ENCODE results near the gene CDC27.
"Not testable (repeated sequence)": the region's sequence is repeated elsewhere in the genome, so short reads cannot be mapped to it uniquely, and the experiment has no call there.

CDC27 gene

GRCh38 chr17:47076171-47076570 is 112.9 kb downstream of the CDC27 start:
- TF ChIP-seq, protein P1, sequence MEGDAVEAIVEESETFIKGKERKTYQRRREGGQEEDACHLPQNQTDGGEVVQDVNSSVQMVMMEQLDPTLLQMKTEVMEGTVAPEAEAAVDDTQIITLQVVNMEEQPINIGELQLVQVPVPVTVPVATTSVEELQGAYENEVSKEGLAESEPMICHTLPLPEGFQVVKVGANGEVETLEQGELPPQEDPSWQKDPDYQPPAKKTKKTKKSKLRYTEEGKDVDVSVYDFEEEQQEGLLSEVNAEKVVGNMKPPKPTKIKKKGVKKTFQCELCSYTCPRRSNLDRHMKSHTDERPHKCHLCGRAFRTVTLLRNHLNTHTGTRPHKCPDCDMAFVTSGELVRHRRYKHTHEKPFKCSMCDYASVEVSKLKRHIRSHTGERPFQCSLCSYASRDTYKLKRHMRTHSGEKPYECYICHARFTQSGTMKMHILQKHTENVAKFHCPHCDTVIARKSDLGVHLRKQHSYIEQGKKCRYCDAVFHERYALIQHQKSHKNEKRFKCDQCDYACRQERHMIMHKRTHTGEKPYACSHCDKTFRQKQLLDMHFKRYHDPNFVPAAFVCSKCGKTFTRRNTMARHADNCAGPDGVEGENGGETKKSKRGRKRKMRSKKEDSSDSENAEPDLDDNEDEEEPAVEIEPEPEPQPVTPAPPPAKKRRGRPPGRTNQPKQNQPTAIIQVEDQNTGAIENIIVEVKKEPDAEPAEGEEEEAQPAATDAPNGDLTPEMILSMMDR (IDR thresholded peaks at IDR 0.05) = no peak
- Histone ChIP-seq H3K4me1 (ENCODE audit: control insufficient read depth in 1 of 2, insufficient read depth in 1 of 2, low read depth in 1 of 2, low read length in 1 of 2) (peaks cover 0 to 2% of the 10 kb centered on the region in 2 experiments), H3K27me3 (no peaks in the 10 kb centered on the region), H3K9me3 (no peaks in the 10 kb centered on the region), H3K36me3 (no peaks in the 10 kb centered on the region), H3K4me3 (ENCODE audit: low read depth in 1 of 2, low read length in 1 of 2) (no peak overlapping the region), H3K27ac (no peak overlapping the region)

- H3K4me3 ChIP-seq (ENCODE audit: low read depth in 1 of 2, low read length in 1 of 2); H3K27me3 ChIP-seq; H3K36me3 ChIP-seq; H3K27ac ChIP-seq; H3K9me3 ChIP-seq: not testable (repeated sequence)
- H3K4me1 ChIP-seq (ENCODE audit: control insufficient read depth in 1 of 2, insufficient read depth in 1 of 2, low read depth in 1 of 2, low read length in 1 of 2) = peaks cover 5 to 12% of the 10 kb centered on the region in 2 experiments
Observed at GRCh38 chr17:47074361-47074760, 114.7 kb downstream of the CDC27 start.

- H3K4me1 ChIP-seq (ENCODE audit: control insufficient read depth in 1 of 2, insufficient read depth in 1 of 2, low read depth in 1 of 2, low read length in 1 of 2) = peaks cover 5 to 12% of the 10 kb centered on the region in 2 experiments
- H3K27me3 ChIP-seq; H3K4me3 ChIP-seq (ENCODE audit: low read depth in 1 of 2, low read length in 1 of 2); H3K27ac ChIP-seq; H3K36me3 ChIP-seq; H3K9me3 ChIP-seq: not testable (repeated sequence)
Observed at GRCh38 chr17:47073629-47074028, 115.5 kb downstream of the CDC27 start.

DNA sequence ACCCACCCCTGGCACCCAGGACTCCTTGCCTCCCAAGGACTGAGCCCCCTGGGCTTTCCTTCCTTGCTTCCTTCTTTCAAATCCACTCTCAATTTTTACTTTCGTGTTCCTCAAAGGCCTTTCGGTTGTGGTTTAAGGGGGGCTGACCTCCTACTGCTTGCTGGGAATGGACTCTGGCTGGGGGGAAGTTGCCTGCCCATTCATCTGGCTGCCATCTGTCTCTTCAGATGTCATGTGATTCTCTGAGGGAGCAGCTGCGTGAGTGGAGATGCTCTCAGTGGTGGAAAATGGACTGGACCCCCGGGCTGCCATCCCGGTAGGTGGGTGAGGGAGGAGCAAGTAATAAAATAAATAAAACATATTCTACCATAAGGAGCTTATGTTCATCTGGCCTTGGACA is 116.2 kb downstream of the CDC27 start:
- TF ChIP-seq, protein P1 (IDR thresholded peaks at IDR 0.05) = no peak
- H3K27ac ChIP-seq = no peak overlapping the region

GRCh38 chr17:47071171-47071570 is 117.9 kb downstream of the CDC27 start:
- H3K4me1 ChIP-seq (ENCODE audit: control insufficient read depth in 1 of 2, insufficient read depth in 1 of 2, low read depth in 1 of 2, low read length in 1 of 2) = peaks cover 11 to 22% of the 10 kb centered on the region in 2 experiments
- not testable (repeated sequence) for H3K9me3 ChIP-seq; H3K4me3 ChIP-seq (ENCODE audit: low read depth in 1 of 2, low read length in 1 of 2); H3K27ac ChIP-seq; H3K36me3 ChIP-seq; H3K27me3 ChIP-seq

More for the DNA sequence above, 116.2 kb downstream of the CDC27 start:
- Histone ChIP-seq H3K4me1 (ENCODE audit: control insufficient read depth in 1 of 2, insufficient read depth in 1 of 2, low read depth in 1 of 2, low read length in 1 of 2) (peaks cover 5 to 13% of the 10 kb centered on the region in 2 experiments), H3K4me3 (ENCODE audit: low read depth in 1 of 2, low read length in 1 of 2) (no peak overlapping the region), H3K36me3 (no peaks in the 10 kb centered on the region), H3K27me3 (no peaks in the 10 kb centered on the region), H3K9me3 (no peaks in the 10 kb centered on the region)

GRCh38 chr17:47070266-47070665 is 118.8 kb downstream of the CDC27 start:
- not testable (repeated sequence) for H3K36me3 ChIP-seq; H3K4me3 ChIP-seq (ENCODE audit: low read depth in 1 of 2, low read length in 1 of 2); H3K9me3 ChIP-seq; H3K27me3 ChIP-seq
- Histone ChIP-seq H3K4me1 (ENCODE audit: control insufficient read depth in 1 of 2, insufficient read depth in 1 of 2, low read depth in 1 of 2, low read length in 1 of 2) (peaks cover 11 to 22% of the 10 kb centered on the region in 2 experiments), H3K27ac (peak overlapping the region; percentile 7)

Measured in neutrophil (primary cell).